ENCODE measurements around the gene TRERF1.

DNA sequence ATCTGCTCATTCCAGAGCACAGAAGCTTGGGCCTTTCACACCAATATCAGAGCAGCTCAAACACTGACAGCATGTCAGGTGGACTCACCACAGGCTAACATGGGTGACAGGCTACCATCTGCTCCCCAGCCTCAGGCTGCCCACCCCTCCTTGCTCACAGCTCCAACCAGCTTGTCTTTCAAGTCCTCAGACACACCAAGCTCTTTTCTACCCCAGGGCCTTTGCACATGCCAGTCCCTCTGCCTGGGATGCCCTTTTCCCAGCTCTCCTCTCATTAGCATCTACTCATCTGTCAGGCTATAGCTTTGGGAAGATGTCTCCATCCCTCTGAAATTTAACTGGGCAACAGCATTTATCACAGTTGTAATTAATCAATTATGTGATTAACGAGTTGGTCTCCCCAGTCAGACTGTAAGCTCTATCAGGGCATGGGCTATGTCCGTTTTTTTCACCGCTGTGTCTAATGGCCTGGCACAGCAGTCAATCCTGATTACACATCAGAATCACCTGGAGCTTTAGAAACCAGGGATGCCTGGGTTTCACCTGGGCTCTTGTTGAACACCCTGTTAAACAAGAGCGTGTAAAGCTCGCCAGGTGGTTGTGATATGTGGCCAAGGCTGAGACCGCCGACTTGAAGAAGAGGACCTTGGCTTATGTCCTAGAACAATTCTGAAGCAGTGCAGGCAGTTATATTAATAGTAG, 145.1 kb downstream of the TRERF1 start:
- TF ChIP-seq POLR2A (IDR thresholded peaks at IDR 0.05; ENCODE audit: low read length) (no peak), GATA1 (IDR thresholded peaks at IDR 0.05; ENCODE audit: low read depth, low read length) (no peak)
